T1000 (cell line): ENCODE data around the gene BCL2L14.
"Not testable (repeated sequence)": the region's sequence is repeated elsewhere in the genome, so short reads cannot be mapped to it uniquely, and the experiment has no call there.

Experiments used
- DNase-seq: peaks from one replicate; lab custom pipeline; 2025; ENCODE audit warnings: mixed read lengths; lab: John Stamatoyannopoulos, UW

Gene BCL2L14

DNA sequence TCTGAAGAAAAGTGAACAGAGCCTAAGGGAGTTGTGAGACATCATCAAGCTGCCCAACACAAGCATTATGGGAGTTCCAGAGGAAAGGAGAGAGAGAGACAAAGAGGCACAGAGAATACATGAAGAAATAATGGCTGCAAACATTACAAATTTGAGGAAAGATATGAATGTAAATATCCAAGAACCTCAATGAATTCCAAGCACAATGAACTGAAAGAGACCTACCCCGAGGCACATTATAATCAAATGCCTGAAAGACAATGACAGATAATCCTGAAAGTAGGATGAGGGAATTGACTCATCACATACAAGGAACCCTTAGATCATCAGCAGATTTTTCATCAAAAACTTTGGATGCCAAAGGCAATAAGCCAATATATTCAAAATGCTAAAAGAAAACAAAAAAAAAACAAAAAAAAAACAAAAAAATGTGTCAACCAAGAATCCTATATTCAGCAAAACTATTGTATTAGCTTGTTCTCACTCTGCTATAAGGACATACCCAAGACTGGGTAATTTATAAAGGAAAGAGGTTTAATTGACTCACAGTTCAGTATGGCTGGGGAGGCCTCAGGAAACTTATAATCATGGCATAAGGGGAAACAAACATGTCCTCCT is 37.8 kb downstream of the BCL2L14 start:
- no peak for DNase-seq

DNA sequence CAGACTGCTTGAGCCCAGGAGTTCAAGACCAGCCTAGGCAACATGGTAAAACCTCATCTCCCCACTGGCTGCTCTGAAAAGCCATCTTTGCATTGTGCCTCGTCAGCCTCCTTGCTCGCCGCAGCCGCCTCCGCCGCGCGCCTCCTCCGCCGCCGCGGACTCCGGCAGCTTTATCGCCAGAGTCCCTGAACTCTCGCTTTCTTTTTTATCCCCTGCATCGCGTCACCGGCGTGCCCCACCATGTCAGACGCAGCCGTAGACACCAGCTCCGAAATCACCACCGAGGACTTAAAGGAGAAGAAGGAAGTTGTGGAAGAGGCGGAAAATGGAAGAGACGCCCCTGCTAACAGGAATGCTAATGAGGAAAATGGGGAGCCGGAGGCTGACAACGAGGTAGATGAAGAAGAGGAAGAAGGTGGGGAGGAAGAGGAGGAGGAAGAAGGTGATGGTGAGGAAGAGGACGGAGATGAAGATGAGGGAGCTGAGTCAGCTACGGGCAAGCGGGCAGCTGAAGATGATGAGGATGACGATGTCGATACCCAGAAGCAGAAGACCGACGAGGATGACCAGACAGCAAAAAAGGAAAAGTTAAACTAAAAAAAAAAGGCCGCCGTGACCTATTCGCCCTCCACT is 40.3 kb downstream of the BCL2L14 start:
- DNase-seq, result not testable (repeated sequence)

DNA sequence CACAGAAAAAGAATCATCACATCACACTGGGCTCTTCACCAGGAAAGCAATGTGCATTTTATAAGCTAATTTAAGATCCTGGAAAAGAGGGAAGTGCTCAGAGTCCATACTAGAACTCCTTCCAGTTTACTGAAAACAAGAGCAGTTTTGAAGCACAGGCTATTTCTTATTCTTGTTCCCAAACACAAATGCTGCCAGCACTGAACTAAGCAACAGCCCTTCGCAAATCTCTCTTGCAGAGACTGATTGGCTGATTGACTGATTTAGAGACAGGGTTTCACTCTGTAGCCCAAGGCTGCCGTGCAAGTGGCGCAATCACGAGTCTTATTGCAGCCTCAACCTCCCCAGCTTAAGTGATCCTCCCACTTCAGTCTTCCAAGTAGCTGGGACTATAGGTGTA is 44.8 kb downstream of the BCL2L14 start:
- no peak for DNase-seq

DNA sequence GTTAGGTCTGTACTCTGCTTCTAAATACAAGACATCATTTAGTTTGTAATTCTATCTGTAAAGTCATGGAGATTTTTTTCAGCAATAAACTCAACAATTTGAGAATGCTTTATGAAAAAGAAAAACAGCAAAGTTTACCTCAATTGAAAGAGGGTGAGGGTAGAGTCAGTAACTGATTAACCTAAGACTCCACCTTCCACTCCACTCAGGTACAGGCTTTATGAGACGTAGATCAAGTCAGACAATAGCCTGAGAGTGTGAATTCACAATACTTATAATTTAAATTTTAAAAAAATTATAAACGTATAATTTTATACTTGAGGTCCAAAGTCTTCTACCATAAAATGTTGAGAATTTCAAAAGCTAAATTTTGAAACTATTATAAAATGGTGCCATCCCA is 45.9 kb downstream of the BCL2L14 start:
- DNase-seq, result no peak

DNA sequence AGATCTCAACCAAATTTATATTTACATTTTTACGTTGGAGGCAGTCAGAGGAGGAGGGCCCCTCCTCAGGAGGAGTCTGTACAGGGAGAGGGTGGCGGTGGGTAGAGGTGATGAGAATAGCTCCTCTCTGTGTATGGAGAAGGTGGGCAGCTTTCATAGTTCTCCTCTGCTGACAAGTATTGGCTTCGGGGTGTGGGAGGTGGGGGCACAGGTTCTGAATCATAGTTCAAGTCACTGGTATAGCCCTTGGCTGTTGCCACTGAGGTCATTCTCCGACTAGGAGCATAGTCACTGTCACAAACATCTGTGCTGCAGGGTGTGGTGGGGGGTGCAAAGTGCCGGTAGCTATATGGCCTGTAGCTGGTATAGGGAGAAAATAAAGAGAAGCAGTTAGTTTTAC is 50.3 kb downstream of the BCL2L14 start:
- no peak for DNase-seq

DNA sequence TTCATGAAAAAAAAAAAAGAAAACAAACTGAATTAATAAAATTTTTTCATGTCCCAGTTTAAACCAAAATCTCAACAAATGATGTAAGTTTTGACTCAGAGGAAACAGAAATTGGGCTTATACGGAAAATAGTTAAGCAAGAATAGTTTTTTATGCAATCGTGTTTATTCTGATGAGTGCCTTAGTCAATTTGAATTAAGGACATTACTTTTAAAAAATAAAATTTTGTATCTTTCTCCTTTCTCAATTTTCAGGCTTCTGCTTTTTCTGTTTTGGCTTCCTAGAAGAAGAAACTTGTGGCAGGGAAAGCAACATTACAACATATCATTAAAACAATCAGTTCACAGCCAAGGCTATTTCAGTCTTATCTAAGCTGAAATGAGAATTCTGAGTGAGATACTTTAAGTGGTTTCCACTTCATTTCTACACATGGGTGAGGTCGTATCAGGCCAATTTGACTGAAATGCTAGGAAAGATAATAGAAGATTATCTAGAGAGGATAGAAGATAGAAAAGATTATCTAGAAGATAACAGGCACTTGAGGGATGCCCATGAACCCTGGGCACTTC is 52.4 kb downstream of the BCL2L14 start:
- no peak for DNase-seq

DNA sequence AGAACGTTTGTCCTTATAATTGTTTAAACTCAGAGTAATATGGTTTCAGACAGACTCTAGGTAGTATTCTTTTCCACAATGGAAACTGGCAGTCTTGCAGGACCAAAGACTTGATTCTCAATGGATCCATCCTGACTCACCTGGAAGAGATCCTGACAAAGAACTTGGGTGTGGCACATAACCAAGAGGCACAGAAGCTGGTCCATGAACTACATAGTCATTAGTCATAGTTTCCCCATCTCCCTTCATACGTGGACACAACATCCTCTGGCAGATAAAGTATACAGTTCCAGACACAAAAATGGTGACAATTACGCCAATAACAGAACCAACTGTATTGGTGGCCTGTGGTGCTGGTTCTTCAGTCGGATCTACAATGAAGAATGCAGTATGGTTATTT is 55.8 kb downstream of the BCL2L14 start:
- DNase-seq, result no peak

DNA sequence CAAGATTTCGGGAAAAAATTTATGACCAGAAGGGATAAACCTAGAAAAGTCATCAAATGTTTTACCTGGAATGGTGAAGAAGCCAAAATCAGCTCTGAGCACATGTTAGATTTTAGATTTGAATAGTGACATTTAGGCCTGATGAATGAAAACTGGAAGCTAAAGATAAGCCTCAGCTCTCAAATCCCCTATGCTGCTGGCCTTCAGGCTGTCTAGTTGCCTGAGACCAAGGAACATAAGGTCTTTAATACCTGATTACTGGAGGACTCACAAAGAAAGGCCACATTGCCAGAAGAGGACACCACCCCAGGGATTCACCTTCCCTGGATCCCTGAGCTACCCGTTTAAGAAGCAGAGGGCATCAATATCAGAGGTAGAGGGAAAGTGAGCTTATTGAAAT is 56.6 kb downstream of the BCL2L14 start:
- no peak for DNase-seq

DNA sequence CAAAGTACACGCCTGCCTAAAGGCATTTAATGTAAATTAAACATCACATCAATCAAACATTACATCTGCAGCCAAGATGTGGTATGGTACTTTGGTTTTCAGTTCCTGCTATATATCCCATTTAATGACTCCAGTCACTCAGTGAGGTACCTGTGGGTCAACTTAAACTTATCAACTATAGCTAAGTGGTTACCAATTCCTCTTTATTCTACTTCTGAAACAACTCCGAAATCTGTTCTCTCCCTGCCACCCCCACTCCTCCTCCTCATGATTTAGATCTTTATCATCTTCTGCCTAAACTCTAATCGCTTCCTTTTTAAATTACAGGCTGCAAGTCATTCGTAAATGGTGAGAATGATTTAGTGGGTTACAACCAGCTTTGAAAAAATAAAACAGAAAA is 57.9 kb downstream of the BCL2L14 start:
- DNase-seq, result no peak

DNA sequence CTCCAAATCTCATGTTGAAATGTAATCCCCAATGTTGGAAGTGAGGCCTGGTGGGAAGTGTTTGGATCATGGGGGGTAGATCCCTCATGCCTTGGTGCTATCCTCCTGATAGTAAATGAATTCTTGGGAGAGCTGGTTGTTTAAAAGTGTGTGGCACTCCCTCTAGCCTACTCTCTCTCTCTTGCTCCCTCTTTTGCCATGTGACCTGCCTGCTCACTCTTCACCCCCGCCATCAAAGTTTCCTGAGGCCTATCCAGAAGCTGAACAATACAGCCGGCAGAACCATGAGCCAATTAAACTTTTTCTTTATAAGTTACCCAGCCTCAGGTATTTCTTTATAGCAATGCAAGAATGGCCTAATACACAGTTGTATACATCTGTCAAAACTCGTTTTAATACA is 62.5 kb downstream of the BCL2L14 start:
- no peak for DNase-seq

DNA sequence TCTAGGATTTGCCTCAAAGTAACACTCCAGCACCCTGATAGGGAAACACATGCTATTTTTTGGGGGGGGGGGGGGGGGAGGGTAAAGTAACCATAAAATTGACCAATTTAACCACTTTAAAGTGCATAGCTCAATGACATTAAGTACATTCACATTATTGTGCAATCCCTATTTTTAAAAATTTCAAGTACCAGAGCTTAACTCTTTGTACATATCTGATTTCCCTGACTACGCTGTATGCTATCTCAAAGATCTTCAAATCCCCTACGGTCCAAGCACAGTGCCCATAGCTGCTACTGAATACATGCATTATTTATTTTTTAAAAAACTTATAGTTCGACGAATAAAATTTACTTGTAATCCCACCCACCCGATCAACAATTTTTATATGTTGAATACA is 63.0 kb downstream of the BCL2L14 start:
- DNase-seq, result no peak

DNA sequence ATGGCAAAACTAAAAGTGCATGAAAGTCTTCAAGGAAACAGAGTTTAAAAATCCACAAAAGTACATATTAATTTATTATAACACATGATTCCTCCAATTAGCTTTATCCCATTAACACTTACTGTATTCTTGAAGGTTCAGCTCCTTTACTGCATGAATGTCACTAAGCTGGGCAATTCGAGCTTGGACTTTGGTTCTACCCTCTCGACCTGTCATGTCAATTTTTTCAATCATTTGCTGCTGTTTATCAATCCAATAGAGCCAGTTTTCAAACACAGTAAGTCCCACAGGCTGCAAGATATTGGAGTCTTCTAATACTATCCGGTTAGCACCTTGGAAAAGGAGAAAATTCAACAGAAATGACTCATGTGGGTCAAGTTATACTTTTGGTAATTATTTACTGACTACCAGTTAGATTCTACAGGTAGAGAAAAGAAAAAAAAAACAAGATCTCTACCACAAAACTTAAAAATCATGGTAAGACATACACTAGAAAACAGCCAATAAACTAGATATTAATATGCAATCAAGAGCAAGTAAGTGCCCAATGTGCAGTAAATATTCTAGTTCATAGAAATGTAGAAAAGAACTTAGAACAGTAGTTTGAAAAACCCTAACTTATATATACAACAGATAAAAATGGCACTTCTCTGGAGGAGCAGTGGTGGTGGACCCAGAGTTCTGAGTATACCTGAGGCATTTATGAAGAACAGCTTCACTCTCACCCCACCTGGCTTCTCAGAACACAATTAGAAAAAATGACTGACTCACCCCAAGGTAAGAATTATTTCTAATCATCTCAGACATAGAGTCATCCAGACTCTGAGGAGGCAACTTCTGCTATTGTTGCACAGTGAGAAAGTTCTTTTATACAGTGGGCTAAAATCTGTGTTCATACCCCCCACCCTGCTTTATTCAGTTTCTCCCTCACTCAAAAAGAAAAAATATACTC is 67.7 kb downstream of the BCL2L14 start:
- no peak for DNase-seq

DNA sequence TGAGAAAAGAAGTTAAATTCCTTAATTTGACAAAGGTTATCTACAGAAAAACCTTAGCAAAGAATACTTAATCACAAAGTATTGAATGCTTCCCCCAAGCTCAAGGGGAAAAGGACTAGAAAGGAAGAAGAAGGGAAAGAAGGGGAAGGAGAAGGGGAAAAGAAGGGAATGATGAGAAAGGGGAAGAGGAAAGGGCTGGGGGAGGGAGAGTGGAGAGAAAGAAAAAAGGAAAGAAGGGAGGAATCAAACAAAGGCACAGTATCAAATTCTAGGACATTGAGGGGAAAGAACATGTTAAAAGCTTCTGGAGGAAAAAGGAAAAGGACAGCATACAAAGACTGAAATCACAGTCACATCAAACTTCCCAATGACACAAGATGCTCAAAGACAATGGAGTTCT is 70.3 kb downstream of the BCL2L14 start:
- DNase-seq, result no peak

DNA sequence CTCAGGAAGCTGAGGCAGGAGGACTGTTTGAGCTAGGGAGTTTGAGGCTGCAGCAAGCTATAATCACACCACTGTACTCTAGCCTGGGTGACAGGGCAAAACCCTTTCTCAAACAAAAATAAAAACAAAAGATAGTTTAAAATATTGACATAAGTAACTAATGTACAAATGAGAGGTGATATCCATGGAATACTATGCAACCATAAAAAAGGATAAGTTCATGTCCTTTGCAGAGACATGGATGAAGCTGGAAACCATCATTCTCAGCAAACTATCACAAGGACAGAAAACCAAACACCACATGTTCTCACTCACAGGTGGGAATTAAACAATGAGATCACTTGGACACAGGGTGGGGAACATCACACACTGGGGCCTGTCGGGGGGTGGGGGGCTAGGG is 73.8 kb downstream of the BCL2L14 start:
- not testable (repeated sequence) for DNase-seq

DNA sequence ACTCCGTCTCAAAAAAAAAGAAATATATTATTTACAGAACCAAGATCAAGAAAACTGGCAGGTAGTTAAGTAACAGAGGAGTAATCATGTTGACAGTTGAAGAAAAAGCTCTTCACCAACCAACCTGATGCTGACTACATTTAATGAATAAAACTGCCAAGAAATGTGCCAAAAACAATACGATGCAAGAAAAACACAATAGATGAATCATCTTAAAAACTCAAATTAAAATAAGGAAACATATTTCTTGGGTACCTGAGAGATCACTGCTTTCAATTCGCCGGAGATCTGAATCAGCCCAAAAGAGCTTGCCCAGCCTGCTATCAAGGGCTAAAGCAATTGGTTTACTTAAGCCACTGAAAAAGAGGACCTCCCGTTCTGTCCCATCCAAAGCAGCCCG is 76.4 kb downstream of the BCL2L14 start:
- no peak for DNase-seq
